IMR-90 (cell line): ENCODE measurements around the gene NKAIN2. TPM values are rescaled to one million over a fixed set of nuclear protein-coding genes. Genes with fewer than 3 reads are reported as not detected.

Source experiments
- ATAC-seq: fragments of 200-7000 bp; cut with Tn5 transposase; 2 replicates; pipeline ENCODE4 v1.9.1; 2020; ENCODE audit warnings: low read depth, mild to moderate bottlenecking, moderate library complexity
- BruUV-seq: library from RNA; stranded (reverse); fragments of 400-500 nt; replicated peaks from 2 replicates; lab custom pipeline; 2021; lab: Mats Ljungman, UMichigan
- CTCF ChIA-PET: fragments of 300-600 bp; formaldehyde crosslinking; extraction: SDS; loops from one replicate; lab custom pipeline; 2021; ENCODE audit warnings: antibody characterized with exemption; lab: Yijun Ruan, JAX
- POLR2A ChIA-PET: fragments of 300-600 bp; sonication (Branson Sonifier 250); formaldehyde crosslinking; loops from one replicate; lab custom pipeline; 2022; ENCODE audit warnings: antibody characterized with exemption; ENCODE audit not compliant: unreplicated experiment; lab: Charles Lee
- DNase-seq: peaks from one replicate; pipeline ENCODE4 v3.0.0; 2013
- H2AFZ ChIP-seq: replicated peaks from 2 replicates; pipeline ENCODE3; 2013; ENCODE audit warnings: low read length, mild to moderate bottlenecking; ENCODE audit not compliant: poor library complexity
- H2AK5ac ChIP-seq: 2 replicates; pipeline ENCODE4 v1.6.1; 2013; ENCODE audit warnings: low read depth, low read length, inconsistent platforms
- H2AK9ac ChIP-seq: replicated peaks from 2 replicates; pipeline ENCODE3; 2013; ENCODE audit warnings: mild to moderate bottlenecking, low read depth, low read length, moderate library complexity; ENCODE audit not compliant: poor library complexity
- H2BK120ac ChIP-seq: 2 replicates; pipeline ENCODE4 v1.6.1; 2013; ENCODE audit warnings: low read depth, low read length, inconsistent platforms
- H2BK15ac ChIP-seq: 3 replicates; pipeline ENCODE4 v1.6.1; 2013; ENCODE audit warnings: low read depth, low read length, inconsistent platforms
- H2BK20ac ChIP-seq: 2 replicates; pipeline ENCODE4 v1.6.1; 2013; ENCODE audit warnings: low read depth, mild to moderate bottlenecking, inconsistent platforms, low read length, moderate library complexity
- H2BK5ac ChIP-seq: 2 replicates; pipeline ENCODE4 v1.6.1; 2013; ENCODE audit warnings: mild to moderate bottlenecking, low read depth, low read length, inconsistent platforms; ENCODE audit not compliant: poor library complexity, severe bottlenecking
- H3K14ac ChIP-seq: replicated peaks from 2 replicates; pipeline ENCODE4 v1.6.1; 2013; ENCODE audit warnings: low read depth, low read length, inconsistent platforms
- H3K18ac ChIP-seq: 2 replicates; pipeline ENCODE4 v1.6.1; 2013; ENCODE audit warnings: low read depth, low read length, control low read depth
- H3K23ac ChIP-seq: 2 replicates; pipeline ENCODE4 v1.6.1; 2013; ENCODE audit warnings: low read depth, low read length, inconsistent platforms
- H3K27ac ChIP-seq: 2 replicates; pipeline ENCODE4 v1.5.1; 2013; ENCODE audit warnings: mild to moderate bottlenecking, control low read depth, low read length; ENCODE audit not compliant: insufficient read depth
- H3K27me3 ChIP-seq: 2 replicates; pipeline ENCODE4 v1.6.1; 2013; ENCODE audit warnings: low read length; ENCODE audit not compliant: control insufficient read depth, insufficient read depth
- H3K36me3 ChIP-seq: 2 replicates; pipeline ENCODE4 v1.6.1; 2013; ENCODE audit warnings: low read length, mixed read lengths; ENCODE audit not compliant: control insufficient read depth, insufficient read depth
- H3K4ac ChIP-seq: 2 replicates; pipeline ENCODE4 v1.6.1; 2013; ENCODE audit warnings: low read depth, low read length, inconsistent platforms
- H3K4me1 ChIP-seq: 2 replicates; pipeline ENCODE4 v1.6.1; 2013; ENCODE audit warnings: low read length, mixed read lengths; ENCODE audit not compliant: control insufficient read depth, insufficient read depth
- H3K4me2 ChIP-seq: 2 replicates; pipeline ENCODE4 v1.6.1; 2013; ENCODE audit warnings: low read depth, mild to moderate bottlenecking, control low read depth, low read length, moderate library complexity
- H3K4me3 ChIP-seq: 2 replicates; pipeline ENCODE4 v1.5.1; 2013; ENCODE audit warnings: low read depth, mild to moderate bottlenecking, control low read depth, low read length, moderate library complexity; ENCODE audit not compliant: insufficient read depth
- H3K56ac ChIP-seq: 2 replicates; pipeline ENCODE4 v1.6.1; 2013; ENCODE audit warnings: low read length, inconsistent platforms; ENCODE audit not compliant: insufficient read depth; ENCODE audit errors: extremely low read depth
- H3K79me1 ChIP-seq, 2 experiments: 2 replicates each; pipeline ENCODE4 v1.6.1; 2013; ENCODE audit warnings: low read length in 2 of 2, inconsistent platforms in 1 of 2, low read depth in 1 of 2
- H3K9ac ChIP-seq: 2 replicates; pipeline ENCODE4 v1.6.1; 2013; ENCODE audit warnings: low read depth, low read length, control low read depth
- H3K9me1 ChIP-seq: 2 replicates; pipeline ENCODE4 v1.6.1; 2013; ENCODE audit warnings: low read length, inconsistent platforms; ENCODE audit not compliant: insufficient read depth
- H3K9me3 ChIP-seq: 2 replicates; pipeline ENCODE4 v1.6.1; 2013; ENCODE audit warnings: low read length; ENCODE audit not compliant: control insufficient read depth, insufficient read depth
- H4K20me1 ChIP-seq: 2 replicates; pipeline ENCODE4 v1.6.1; 2013; ENCODE audit warnings: low read length, inconsistent platforms; ENCODE audit not compliant: insufficient read depth
- H4K5ac ChIP-seq: 2 replicates; pipeline ENCODE4 v1.6.1; 2013; ENCODE audit warnings: mild to moderate bottlenecking, low read depth, low read length, control low read depth
- H4K8ac ChIP-seq, 2 experiments: 2 replicates each; pipeline ENCODE4 v1.6.1; 2013; ENCODE audit warnings: low read depth in 2 of 2, low read length in 2 of 2, control low read depth in 1 of 2, inconsistent platforms in 1 of 2
- H4K91ac ChIP-seq: 2 replicates; pipeline ENCODE4 v1.6.1; 2013; ENCODE audit warnings: low read depth, low read length, inconsistent platforms; ENCODE audit not compliant: insufficient read depth
- MXI1 ChIP-seq: IDR thresholded peaks from 2 replicates; pipeline ENCODE4 v1.6.1; 2012; ENCODE audit warnings: low read depth, mild to moderate bottlenecking, low read length, moderate library complexity, borderline replicate concordance
- POLR2A ChIP-seq: IDR thresholded peaks from 2 replicates; pipeline ENCODE4 v1.6.1; 2012; ENCODE audit warnings: mild to moderate bottlenecking, low read depth, low read length
- SMC3 ChIP-seq: fragments of 150-350 bp; IDR thresholded peaks from 2 replicates; pipeline ENCODE4 v1.6.1; 2016; ENCODE audit warnings: low read depth, mild to moderate bottlenecking, antibody characterized with exemption, low read length, moderate library complexity
- WGBS, 2 experiments: methylation state at CpG; one replicate each; pipeline versions ENCODE4 v1.1.5 to v1.1.7; 2013; ENCODE audit warnings: missing lambda C conversion rate in 2 of 2; ENCODE audit not compliant: insufficient read length in 1 of 2; ENCODE audit errors: extremely low coverage in 2 of 2; 5-methylcytosine and 5-hydroxymethylcytosine counted together
- dilution Hi-C: fragments of 300-500 bp; cut with HindIII; formaldehyde crosslinking; loops from one replicate; pipeline ENCODE4 v1.14.3; 2018; ENCODE audit warnings: low sequenced_read_pairs; ENCODE audit not compliant: unreplicated experiment
- in situ Hi-C: fragments of 300-500 bp; cut with MboI; formaldehyde crosslinking; loops from 3 replicates; pipeline ENCODE4 v1.14.3; 2019; ENCODE audit warnings: low sequenced_read_pairs, inconsistent platforms, mixed read lengths
- intact Hi-C: fragments of 100-400 bp; cut with micrococcal nuclease; formaldehyde crosslinking; loops from 2 replicates; pipeline ENCODE4 v1.10.0; 2022
- polyA plus RNA-seq, 3 experiments: library from polyadenylated mRNA; depleted of rRNA; stranded (reverse); fragments of >200 nt; gene quantifications; 2 replicates each; pipeline ENCODE4 v1.2.3, GENCODE V29; 2012; ENCODE audit warnings: low replicate concordance in 1 of 3
- total RNA-seq: library from RNA; depleted of rRNA; stranded (reverse); fragments of >200 nt; gene quantifications from 2 replicates; pipeline ENCODE4 v1.2.3, GENCODE V29; 2012

The NKAIN2 gene
- total and polyA plus RNA-seq, 2 of the 4 experiments (the other 2 are of a cell fraction), result not detected

GRCh38 chr6:123904228-123904627 is 100.6 kb downstream of the NKAIN2 start:
- dilution Hi-C loops (no loop called here), intact Hi-C loops (no loop called here), in situ Hi-C loops (no loop called here)
- WGBS, 2 experiments, result no CpG with 5 or more reads among the region's 2 CpGs
- CTCF ChIA-PET, result no interaction called here
- no peaks in the 10 kb centered on the region for H3K9me3 ChIP-seq
- no peak overlapping the region for H2BK5ac ChIP-seq
- H2AFZ ChIP-seq, result no peak overlapping the region
- H3K56ac ChIP-seq, result no peak overlapping the region
- no peak overlapping the region for H3K18ac ChIP-seq
- H3K9ac ChIP-seq, result no peak overlapping the region
- no peak overlapping the region for H4K8ac ChIP-seq
- POLR2A ChIA-PET, result no interaction called here
- H4K20me1 ChIP-seq, result no peaks in the 10 kb centered on the region
- H3K27me3 ChIP-seq, result no peaks in the 10 kb centered on the region
- H3K4ac ChIP-seq, result no peak overlapping the region
- H3K4me2 ChIP-seq, result no peak overlapping the region
- no peak overlapping the region for H4K91ac ChIP-seq
- no peaks in the 10 kb centered on the region for H3K9me1 ChIP-seq
- H2AK5ac ChIP-seq, result no peak overlapping the region
- H3K36me3 ChIP-seq, result no peaks in the 10 kb centered on the region
- no peak overlapping the region for H3K4me3 ChIP-seq
- no peak overlapping the region for H3K14ac ChIP-seq
- no peak overlapping the region for H2BK15ac ChIP-seq
- H3K23ac ChIP-seq, result no peak overlapping the region
- H3K79me1 ChIP-seq, result no peaks in the 10 kb centered on the region
- DNase-seq, result no peak
- TF ChIP-seq MXI1 (no peak), SMC3 (no peak), POLR2A (no peak)
- no peak overlapping the region for H2AK9ac ChIP-seq
- no peaks in the 10 kb centered on the region for H3K4me1 ChIP-seq
- H4K5ac ChIP-seq, result no peak overlapping the region
- BruUV-seq, result no TSS peak
- H2BK20ac ChIP-seq, result no peak overlapping the region
- no peak for ATAC-seq
- no peak overlapping the region for H2BK120ac ChIP-seq
- H3K27ac ChIP-seq, result no peak overlapping the region
